Osteoblast (primary cell): Measurements from ENCODE around the gene PHF14. TPM values are rescaled to one million over a fixed set of nuclear protein-coding genes. Genes with fewer than 3 reads are reported as not detected.

ENCODE experiments used
- DNase-seq: peaks from one replicate; pipeline ENCODE4 v3.0.0; 2011; ENCODE audit warnings: low spot score, mixed read lengths; ENCODE audit not compliant: insufficient read length; ENCODE audit errors: missing footprints
- H2AFZ ChIP-seq: 2 replicates; pipeline ENCODE4 v1.6.0; 2011; ENCODE audit warnings: mild to moderate bottlenecking, low read length
- H3K27ac ChIP-seq: 2 replicates; pipeline ENCODE4 v1.5.1; 2011; ENCODE audit warnings: mild to moderate bottlenecking, low read depth, low read length, moderate library complexity
- H3K27me3 ChIP-seq: 2 replicates; pipeline ENCODE4 v1.6.0; 2012; ENCODE audit warnings: mild to moderate bottlenecking, control low read depth, inconsistent platforms, low read length, moderate library complexity; ENCODE audit not compliant: insufficient read depth
- H3K36me3 ChIP-seq: 2 replicates; pipeline ENCODE4 v1.5.1; 2011; ENCODE audit warnings: mild to moderate bottlenecking, low read length, control low read depth, moderate library complexity; ENCODE audit not compliant: insufficient read depth
- H3K4me1 ChIP-seq: 2 replicates; pipeline ENCODE4 v1.5.1; 2011; ENCODE audit warnings: mild to moderate bottlenecking, low read length, control low read depth, moderate library complexity; ENCODE audit not compliant: insufficient read depth
- H3K4me2 ChIP-seq: 2 replicates; pipeline ENCODE4 v1.6.0; 2011; ENCODE audit warnings: mild to moderate bottlenecking, low read length; ENCODE audit not compliant: insufficient read depth
- H3K4me3 ChIP-seq: fragments of 200-600 bp; sonication (generic); 3 replicates; pipeline ENCODE4 v1.5.1; 2012; ENCODE audit warnings: mild to moderate bottlenecking, low read length, inconsistent platforms; ENCODE audit not compliant: insufficient read depth
- H3K79me2 ChIP-seq: 2 replicates; pipeline ENCODE4 v1.6.0; 2012; ENCODE audit warnings: mild to moderate bottlenecking, low read length, control low read depth, inconsistent platforms; ENCODE audit not compliant: insufficient read depth
- H3K9me3 ChIP-seq: 2 replicates; pipeline ENCODE4 v1.5.1; 2011; ENCODE audit warnings: low read depth, low read length, control low read depth
- H4K20me1 ChIP-seq: 2 replicates; pipeline ENCODE4 v1.6.0; 2012; ENCODE audit warnings: mild to moderate bottlenecking, low read length, control low read depth; ENCODE audit not compliant: insufficient read depth
- CTCF ChIP-seq: IDR thresholded peaks from 2 replicates; pipeline ENCODE4 v1.5.1; 2011; ENCODE audit warnings: mild to moderate bottlenecking, low read depth, low read length, moderate library complexity; ENCODE audit errors: extremely low read depth
- total RNA-seq: library from RNA; depleted of rRNA; stranded (reverse); fragments of >200 nt; gene quantifications from 2 replicates; pipeline ENCODE4 v1.2.3, GENCODE V29; 2012

Gene PHF14
- total RNA-seq, 1 donor: 36.9 TPM

DNA sequence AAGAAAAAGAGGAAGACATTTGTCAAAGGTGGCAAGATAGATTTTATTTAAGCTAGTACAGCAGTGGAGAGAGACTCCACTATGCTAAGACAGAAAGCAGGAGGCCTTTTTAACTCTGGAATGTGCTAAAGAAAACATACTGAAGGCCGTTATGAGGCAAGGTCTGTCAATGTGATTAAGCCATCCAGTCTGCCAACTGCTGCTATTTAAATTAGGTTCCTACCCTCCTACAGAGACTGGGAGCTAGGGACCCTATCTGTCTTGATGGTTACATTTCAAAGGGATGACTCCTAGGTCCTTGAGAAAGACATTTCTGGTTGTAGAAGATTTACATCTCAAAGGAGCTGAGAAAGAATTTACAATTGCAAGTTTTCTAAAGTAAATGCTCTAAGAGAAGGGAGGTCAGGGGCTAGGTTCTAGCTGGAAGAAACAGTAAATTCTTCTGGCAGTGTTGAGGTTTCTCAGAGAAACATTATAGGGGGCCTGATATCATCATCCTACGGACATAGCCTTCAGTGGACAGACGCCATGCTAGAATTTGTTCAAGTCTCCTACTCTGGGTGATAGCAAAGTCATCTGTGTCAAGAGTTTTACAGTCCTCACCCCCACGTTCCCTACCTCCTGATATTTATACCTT, 211.6 kb downstream of the PHF14 start:
- no peaks in the 10 kb centered on the region for H3K4me1 ChIP-seq
- H4K20me1 ChIP-seq: no peaks in the 10 kb centered on the region
- H3K79me2 ChIP-seq: no peaks in the 10 kb centered on the region
- H3K27me3 ChIP-seq: no peaks in the 10 kb centered on the region
- no peak overlapping the region for H3K4me3 ChIP-seq
- DNase-seq: no peak
- H2AFZ ChIP-seq: no peak overlapping the region
- peaks cover 2% of the 10 kb centered on the region for H3K9me3 ChIP-seq
- H3K4me2 ChIP-seq: no peak overlapping the region
- no peaks in the 10 kb centered on the region for H3K36me3 ChIP-seq
- H3K27ac ChIP-seq: no peak overlapping the region
- TF ChIP-seq CTCF: no peak

- no peaks in the 10 kb centered on the region for H4K20me1 ChIP-seq
- TF ChIP-seq CTCF: no peak
- H3K9me3 ChIP-seq: peaks cover 2% of the 10 kb centered on the region
- peaks cover 19% of the 10 kb centered on the region for H3K4me1 ChIP-seq
- peak overlapping the region; percentile 54 for H2AFZ ChIP-seq
- no peak overlapping the region for H3K27ac ChIP-seq
- no peak for DNase-seq
- peak overlapping the region; percentile 6 for H3K4me3 ChIP-seq
- H3K4me2 ChIP-seq: peak overlapping the region; percentile 57
- H3K79me2 ChIP-seq: no peaks in the 10 kb centered on the region
- H3K36me3 ChIP-seq: no peaks in the 10 kb centered on the region
- H3K27me3 ChIP-seq: no peaks in the 10 kb centered on the region
Observed at GRCh38 chr7:11188529-11189310, 215.0 kb downstream of the PHF14 start.

DNA sequence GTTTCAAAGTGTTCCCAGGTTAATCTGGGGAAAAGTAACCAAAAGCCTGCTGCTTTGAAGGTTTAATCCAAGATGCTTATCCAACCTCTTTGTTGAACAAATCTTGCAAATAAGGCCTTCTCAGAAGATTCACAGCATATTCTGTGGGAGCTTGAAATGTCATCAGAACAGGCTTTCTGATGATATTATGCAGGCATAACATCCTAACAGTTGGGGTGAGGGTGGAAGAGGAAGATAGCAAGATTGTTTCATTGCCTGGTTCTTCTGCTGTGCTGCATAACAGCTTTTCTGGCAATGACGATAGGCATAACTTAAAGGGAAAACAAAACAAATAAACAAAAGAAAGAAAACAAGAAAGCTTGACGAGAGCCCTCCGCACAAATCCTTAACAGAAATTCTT, 217.4 kb downstream of the PHF14 start:
- Histone ChIP-seq H3K4me2 (no peak overlapping the region), H2AFZ (no peak overlapping the region)

More for the DNA sequence above, 217.4 kb downstream of the PHF14 start:
- peaks cover 26% of the 10 kb centered on the region for H3K4me1 ChIP-seq
- no peaks in the 10 kb centered on the region for H3K36me3 ChIP-seq
- H3K9me3 ChIP-seq: no peaks in the 10 kb centered on the region
- no peak overlapping the region for H3K4me3 ChIP-seq
- H3K27ac ChIP-seq: no peak overlapping the region
- DNase-seq: no peak
- H3K27me3 ChIP-seq: no peaks in the 10 kb centered on the region
- no peaks in the 10 kb centered on the region for H4K20me1 ChIP-seq
- no peak for TF ChIP-seq CTCF
- H3K79me2 ChIP-seq: no peaks in the 10 kb centered on the region
